NCI-H446 treated with DMSO at 0.1 percent for 48 hours (cell line): Measurements from ENCODE around the gene DRAP1.
A peak's percentile ranks its signal among the peaks of the same experiment; 100 is the strongest.

ENCODE experiments used
- DNase-seq: peaks from one replicate; lab custom pipeline; 2025; lab: John Stamatoyannopoulos, UW

DRAP1 gene

DNA sequence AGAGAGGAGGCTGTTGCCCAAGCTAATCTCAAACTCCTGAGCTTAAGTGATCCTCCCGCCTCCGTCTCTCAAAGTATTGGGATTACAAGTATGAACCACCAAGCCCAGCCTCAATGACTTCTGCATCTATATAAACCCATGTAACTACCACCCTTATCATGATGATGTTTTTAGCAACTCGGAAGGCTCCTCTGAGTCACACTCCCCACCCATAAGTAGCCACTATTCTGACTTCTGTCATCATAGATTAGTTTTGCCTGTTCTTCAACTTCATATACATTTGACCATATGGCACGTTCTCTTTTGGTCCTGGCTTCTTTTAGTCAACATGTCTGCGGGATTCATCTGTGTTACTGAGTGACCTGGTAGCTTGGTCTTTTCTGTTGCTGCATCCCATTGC, 12.6 kb upstream of the DRAP1 start:
- no peak for DNase-seq

DNA sequence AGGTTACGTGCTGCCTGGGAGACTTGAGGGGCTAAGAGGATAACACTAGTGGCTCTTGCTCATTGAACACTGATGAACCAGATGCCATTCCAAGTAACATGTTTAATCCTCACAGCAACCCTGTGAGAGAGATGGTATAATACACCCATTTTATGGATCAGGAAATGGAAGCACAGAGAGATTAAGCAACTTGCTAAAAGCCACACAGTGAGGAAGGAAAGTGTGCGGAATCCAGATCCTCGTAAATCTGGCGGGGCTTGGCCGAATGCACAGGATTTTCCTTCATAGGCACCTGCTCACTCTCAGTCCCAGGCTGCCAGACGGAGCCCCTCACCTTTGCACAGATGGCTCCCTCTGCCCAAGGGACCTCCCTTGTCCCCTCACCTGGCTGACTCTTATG, 11.3 kb upstream of the DRAP1 start:
- DNase-seq: no peak

- peak; percentile 58 for DNase-seq
Measured at GRCh38 chr11:65911682-65912568, 7.3 kb upstream of the DRAP1 start.

- DNase-seq: no peak
Measured at GRCh38 chr11:65912845-65913244, 6.4 kb upstream of the DRAP1 start.

DNA sequence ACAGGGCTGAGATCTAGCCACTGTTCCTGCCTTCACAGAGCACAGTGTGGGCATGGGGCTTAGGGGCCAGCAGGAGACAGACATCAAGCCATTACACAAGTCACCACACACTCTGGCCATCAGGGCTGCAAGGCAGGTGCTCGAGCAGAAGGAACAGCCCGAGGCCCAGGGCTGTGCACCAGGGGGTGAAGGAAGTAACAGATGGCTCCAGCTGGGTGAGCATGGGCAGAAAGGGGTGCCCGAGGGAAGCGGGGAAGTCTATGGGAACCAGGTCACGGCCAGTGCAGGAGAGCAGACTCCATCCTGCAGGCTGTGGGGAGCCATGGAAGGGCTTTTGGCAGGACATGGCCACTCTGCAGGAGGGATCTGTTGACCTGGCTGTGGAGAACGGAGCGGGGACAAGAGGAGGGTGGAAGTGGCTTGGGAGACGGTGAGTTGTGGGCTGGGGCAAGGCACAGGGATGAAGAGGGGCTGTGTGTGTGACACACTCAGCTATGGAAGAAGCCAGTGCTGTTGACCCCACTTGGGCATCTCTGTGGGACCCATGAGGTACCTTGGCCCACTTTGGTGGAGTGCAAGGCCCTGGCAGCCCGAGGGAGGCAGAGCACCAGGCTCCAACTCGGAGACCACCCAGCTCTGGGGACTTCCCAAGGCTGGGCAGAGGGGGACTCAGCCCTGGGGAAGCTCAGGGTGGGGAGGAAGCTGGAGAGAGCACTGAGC, 4.0 kb upstream of the DRAP1 start:
- DNase-seq: no peak

DNA sequence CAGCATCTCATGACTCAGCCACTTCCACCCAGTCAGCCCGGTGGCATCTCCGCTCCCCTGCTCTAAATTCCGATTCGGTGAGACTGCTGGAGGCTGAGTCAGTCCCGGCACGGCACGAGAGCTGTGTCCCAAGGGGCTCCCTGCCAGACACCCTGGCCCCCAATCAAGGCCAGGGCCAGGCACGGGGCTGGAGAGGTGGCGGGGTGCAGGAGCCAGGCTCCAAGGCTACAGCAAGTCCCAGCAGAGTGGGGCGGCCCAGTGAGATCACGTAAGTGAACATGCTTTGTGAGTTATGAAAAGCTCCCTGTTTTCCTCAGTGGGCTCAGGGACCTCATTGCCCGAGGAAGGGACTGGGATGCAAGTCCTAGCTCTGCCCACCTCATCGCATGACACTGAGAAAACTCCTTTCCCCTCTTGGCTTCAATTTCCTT, 3.4 kb upstream of the DRAP1 start:
- peak; percentile 34 for DNase-seq

DNA sequence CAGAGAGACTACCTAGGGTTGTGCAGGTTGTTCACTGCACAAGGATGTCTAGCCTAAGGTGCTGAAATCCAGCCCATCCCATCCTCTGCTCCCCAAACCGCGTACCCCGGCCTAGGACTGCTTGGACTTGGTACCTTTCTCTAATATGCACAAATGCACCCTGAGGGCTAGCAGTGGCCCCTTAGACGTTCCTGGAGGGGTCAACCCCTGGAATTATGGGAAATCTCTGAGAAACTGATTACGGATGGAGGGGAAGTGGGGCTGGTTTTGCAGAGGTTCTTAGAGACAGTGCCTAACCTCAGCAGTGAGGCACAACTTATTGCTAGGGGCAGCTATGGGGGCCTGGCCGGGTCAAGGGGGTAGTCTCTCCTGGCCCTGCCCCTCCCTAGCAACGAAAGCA, 2.8 kb upstream of the DRAP1 start:
- no peak for DNase-seq

GRCh38 chr11:65917077-65917433, 2.2 kb upstream of the DRAP1 start:
- no peak for DNase-seq

- DNase-seq: no peak
Measured at GRCh38 chr11:65917434-65918210, 1.6 kb upstream of the DRAP1 start.

DNA sequence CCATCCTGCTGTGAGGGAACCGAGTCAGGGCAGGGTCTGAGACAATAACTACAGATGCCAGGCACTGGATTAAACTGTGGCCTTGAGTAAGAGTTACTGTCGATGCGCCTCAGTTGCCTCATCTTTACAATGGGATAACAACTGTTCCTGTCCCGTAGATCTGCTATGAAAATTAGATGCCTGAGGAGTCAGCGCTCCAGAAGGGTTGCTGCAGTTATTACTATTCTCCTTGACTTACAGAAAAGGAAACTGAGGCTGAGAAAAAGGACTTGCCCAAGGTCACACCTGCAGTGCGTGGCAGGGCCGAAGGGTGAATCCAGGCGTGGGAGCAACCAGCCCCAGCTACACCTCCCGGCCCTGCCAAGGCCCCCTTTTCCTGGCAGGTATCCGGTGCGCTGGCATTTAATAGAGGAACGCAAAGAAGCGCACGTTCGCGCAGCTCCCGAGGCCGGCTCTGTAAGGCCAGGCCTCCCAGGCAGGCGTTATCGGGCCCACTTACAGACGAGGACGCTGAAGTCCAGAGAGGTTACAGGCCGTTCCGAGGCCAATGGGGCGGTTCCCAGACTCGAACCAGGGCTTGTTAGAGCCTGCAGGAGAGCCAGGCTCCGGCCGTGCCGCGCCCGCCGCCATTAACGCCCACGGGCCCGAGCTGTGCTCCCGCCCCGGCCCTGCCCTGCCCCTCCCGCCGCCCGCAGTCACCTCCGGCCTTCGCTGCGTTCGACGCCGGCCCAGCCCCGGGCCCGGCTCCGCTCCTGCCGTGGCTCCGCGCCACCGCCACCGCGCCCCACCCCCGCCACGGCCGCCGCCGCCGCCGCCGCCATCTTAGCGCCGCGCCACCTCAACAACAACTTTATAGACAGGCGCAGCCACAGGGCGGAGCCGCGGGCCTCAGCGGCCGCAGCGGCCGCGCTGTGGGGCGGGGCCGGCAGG, 750 bp upstream of the DRAP1 start, which contains the start of gene C11orf68:
C11orf68 (minus strand) TSS at position 852 of the 930 bp plus-strand sequence; CDS start at position 821, 31 bp downstream.
- no peak for DNase-seq

DNA sequence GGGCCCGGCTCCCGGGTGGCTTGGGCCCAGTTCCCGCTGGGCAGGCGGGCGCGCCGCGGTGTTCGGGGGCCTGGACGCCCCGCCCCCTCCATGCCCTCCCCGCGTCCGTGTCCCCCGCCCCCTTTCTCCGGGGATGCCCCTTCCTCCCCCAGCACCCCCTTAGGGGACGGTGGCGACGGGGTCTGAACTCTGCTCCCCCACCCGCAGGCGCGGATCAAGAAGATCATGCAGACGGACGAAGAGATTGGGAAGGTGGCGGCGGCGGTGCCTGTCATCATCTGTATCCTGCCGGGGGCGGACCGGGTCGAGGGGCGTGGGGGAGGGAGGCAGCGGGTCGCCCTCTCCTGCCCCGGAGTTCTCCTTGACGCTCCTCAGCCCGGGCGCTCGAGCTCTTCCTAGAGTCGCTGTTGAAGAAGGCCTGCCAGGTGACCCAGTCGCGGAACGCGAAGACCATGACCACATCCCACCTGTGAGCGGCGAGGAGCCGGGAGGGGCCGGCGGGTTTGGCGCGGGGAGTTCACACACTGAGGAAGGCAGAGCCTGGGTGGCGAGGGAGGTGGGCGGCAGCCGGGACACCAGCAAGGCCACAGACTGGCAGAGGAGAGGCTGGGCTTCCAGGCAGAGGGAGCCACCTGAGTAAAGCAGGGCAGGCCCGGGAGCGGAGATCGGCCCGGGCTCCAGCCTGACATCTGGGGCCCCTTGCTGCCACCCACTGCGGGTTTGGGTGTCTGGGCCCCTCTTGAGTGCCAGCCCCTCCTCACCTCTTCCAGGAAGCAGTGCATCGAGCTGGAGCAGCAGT, 546 bp downstream of the DRAP1 start:
- no peak for DNase-seq

DNA sequence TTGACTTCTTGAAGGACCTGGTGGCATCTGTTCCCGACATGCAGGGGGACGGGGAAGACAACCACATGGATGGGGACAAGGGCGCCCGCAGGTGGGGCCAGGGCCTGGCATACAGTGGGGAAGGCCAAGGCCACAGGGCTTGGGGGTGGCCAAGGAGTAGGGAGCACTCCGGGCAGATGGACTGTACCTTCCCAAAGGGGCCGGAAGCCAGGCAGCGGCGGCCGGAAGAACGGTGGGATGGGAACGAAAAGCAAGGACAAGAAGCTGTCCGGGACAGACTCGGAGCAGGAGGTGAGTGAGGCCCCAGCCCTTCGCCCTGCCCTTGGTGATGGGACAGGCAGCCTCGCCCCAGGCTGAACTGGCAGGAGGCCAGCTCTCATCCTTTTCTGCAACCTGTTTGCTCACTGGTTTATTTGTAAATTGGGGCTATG, 1.2 kb downstream of the DRAP1 start:
- DNase-seq: no peak

GRCh38 chr11:65921033-65921555, 1.9 kb downstream of the DRAP1 start:
- DNase-seq: no peak

- DNase-seq: no peak
Measured at GRCh38 chr11:65921876-65922275, 2.6 kb downstream of the DRAP1 start.

DNA sequence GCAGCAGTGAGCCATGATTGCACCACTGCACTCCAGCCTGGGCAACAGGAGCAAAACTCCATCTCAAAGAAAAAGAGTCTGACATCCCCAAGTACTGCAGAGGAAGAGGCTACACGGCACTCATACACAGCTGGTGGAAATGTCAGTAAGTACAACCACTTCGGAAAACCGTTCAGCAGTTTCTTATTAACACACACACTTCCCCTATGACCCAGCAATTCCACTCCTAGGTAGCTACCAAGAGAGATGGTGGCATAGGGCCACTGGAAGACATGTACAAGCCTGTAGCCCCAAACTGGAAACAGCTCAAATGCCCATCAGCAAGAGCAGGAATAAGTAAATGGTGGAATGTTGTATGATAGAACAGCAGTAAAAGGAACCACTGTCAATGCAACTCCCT, 3.3 kb downstream of the DRAP1 start:
- no peak for DNase-seq

DNA sequence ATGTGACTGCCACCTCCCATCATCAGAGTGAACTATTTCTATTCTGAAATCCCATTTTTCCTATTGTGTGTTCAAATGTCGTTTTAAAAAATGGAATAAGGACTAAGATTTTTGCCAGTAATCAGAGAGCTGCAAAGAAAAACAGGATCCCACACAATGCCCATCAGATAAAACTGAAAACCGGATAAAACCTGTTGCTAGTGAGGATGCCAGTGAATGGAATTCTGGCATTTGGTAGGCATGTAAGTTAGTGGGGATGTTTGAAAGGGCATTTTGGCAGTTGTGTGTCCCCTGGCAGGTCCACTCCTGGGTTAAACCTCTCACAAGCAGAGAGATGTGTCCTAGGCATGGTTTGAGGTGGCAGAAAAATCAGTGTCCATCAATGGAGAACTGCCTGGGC, 6.2 kb downstream of the DRAP1 start:
- no peak for DNase-seq

DNA sequence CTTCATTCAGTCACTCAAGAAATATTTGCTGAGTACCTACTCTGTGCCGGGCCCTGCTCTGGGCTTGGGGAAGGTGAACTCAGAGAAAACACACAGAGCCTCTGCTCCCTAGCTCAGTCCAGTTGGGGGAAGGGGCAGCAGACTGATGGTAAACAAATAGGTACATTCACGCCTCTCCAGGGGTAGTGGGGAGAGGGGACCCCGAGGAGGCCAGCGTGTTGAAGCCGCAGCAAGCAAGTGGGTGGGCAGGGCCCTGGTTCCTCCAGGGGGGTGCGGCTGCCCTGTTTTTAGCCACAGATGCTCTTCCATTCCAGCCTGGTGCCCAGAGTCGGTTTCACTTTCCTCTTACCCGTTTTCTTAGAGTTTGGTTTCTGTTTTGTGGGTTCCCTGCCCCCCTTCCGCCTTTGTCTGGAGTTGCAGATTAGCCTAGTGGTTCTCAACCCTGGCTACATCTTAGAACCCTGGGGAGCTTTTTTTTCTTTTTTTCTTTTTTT, 8.7 kb downstream of the DRAP1 start:
- no peak for DNase-seq

- no peak for DNase-seq
Measured at GRCh38 chr11:65928667-65929066, 9.4 kb downstream of the DRAP1 start.

DNA sequence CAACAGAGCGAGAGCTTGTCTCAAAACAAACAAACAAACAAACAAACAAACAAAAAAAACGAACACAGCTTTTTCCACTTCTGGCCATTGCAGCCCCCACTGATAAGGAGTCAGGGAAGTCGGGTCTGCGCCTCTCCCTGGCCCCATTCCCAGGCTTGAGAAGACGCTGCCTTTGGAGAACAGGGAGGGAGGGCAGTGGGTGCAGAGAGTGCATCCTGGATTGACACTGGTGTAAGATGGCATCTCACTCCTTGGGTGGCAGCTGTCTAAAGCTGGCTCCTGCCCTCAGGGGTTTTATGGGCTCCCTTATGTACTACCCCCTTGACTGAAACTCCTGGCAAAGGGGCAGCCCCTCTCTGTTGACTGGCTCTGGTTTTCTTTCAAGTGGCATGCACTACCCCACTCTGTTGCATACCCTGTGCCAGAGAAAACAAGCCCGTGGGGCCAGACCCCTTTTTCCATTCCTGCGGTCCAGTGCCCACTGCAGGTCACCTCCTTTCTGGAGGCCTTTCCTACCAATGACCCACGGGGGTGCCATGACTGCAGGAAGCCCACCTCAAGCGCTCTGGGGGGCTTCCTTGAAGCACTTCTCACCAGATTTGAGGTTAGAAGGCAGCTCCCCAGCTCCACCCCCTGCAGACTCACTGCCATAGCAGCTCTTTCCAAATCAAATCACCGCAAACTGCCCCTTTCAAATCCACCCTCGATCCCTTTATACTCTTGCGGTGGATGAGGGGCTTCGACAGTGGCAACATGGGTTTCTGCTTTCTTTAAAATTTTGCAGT, 12.7 kb downstream of the DRAP1 start:
- no peak for DNase-seq
